H9 (cell line): ENCODE results near the gene SPATA3. TPM values are rescaled to one million over a fixed set of nuclear protein-coding genes. Genes with fewer than 3 reads are reported as not detected.

Experiments
- DNase-seq: peaks from one replicate; pipeline ENCODE4 v3.0.0-alpha.2; 2017
- H2AFZ ChIP-seq: one replicate; pipeline ENCODE4 v1.6.1; 2013; ENCODE audit warnings: mild to moderate bottlenecking, low read length, control low read depth, moderate library complexity
- H2AK5ac ChIP-seq: 2 replicates; pipeline ENCODE4 v1.6.1; 2013; ENCODE audit warnings: low read length, control low read depth, mixed read lengths; ENCODE audit not compliant: insufficient read length
- H2BK120ac ChIP-seq: one replicate; pipeline ENCODE4 v1.6.1; 2013; ENCODE audit warnings: low read depth, mild to moderate bottlenecking, low read length, control low read depth, inconsistent platforms; ENCODE audit not compliant: poor library complexity, severe bottlenecking
- H2BK12ac ChIP-seq: 2 replicates; pipeline ENCODE4 v1.6.1; 2013; ENCODE audit warnings: low read length, control low read depth, mixed read lengths, low read depth; ENCODE audit not compliant: insufficient read length
- H2BK15ac ChIP-seq: 2 replicates; pipeline ENCODE4 v1.6.1; 2013; ENCODE audit warnings: low read depth, low read length, control low read depth
- H2BK20ac ChIP-seq: one replicate; pipeline ENCODE4 v1.6.1; 2013; ENCODE audit warnings: low read depth, mild to moderate bottlenecking, low read length, control low read depth, inconsistent platforms; ENCODE audit not compliant: poor library complexity, severe bottlenecking
- H2BK5ac ChIP-seq: 2 replicates; pipeline ENCODE4 v1.6.1; 2013; ENCODE audit warnings: low read length, control low read depth, mixed read lengths; ENCODE audit not compliant: insufficient read length
- H3K14ac ChIP-seq: 2 replicates; pipeline ENCODE4 v1.6.1; 2013; ENCODE audit warnings: low read length, control low read depth; ENCODE audit not compliant: insufficient read depth
- H3K18ac ChIP-seq: 2 replicates; pipeline ENCODE4 v1.6.1; 2013; ENCODE audit warnings: low read depth, mild to moderate bottlenecking, mixed read lengths, low read length, control low read depth; ENCODE audit not compliant: insufficient read length
- H3K23ac ChIP-seq: 2 replicates; pipeline ENCODE4 v1.6.1; 2013; ENCODE audit warnings: low read length, control low read depth, mixed read lengths, low read depth; ENCODE audit not compliant: insufficient read length
- H3K23me2 ChIP-seq: 2 replicates; pipeline ENCODE4 v1.6.1; 2013; ENCODE audit warnings: low read depth, mild to moderate bottlenecking, mixed read lengths, low read length, control low read depth; ENCODE audit not compliant: insufficient read length, poor library complexity, severe bottlenecking
- H3K27ac ChIP-seq: 2 replicates; pipeline ENCODE4 v1.5.1; 2013; ENCODE audit warnings: low read length, control low read depth, mixed read lengths, low read depth; ENCODE audit not compliant: insufficient read length
- H3K27me3 ChIP-seq: 2 replicates; pipeline ENCODE4 v1.6.1; 2013; ENCODE audit warnings: low read length, control low read depth, inconsistent platforms; ENCODE audit not compliant: insufficient read depth
- H3K4ac ChIP-seq: 2 replicates; pipeline ENCODE4 v1.6.1; 2013; ENCODE audit warnings: low read depth, mild to moderate bottlenecking, control low read depth, inconsistent platforms, low read length, moderate library complexity
- H3K4me1 ChIP-seq: 2 replicates; pipeline ENCODE4 v1.6.1; 2013; ENCODE audit warnings: low read length, control low read depth, inconsistent platforms; ENCODE audit not compliant: insufficient read depth
- H3K4me2 ChIP-seq: 2 replicates; pipeline ENCODE4 v1.6.1; 2013; ENCODE audit warnings: low read length, control low read depth, mixed read lengths; ENCODE audit not compliant: insufficient read length, insufficient read depth
- H3K56ac ChIP-seq: 2 replicates; pipeline ENCODE4 v1.6.1; 2013; ENCODE audit warnings: low read depth, mild to moderate bottlenecking, mixed read lengths, low read length, control low read depth; ENCODE audit not compliant: insufficient read length
- H3K79me1 ChIP-seq: 2 replicates; pipeline ENCODE4 v1.6.1; 2013; ENCODE audit warnings: low read depth, mild to moderate bottlenecking, moderate library complexity, low read length, control low read depth, inconsistent platforms; ENCODE audit not compliant: insufficient read depth, poor library complexity, severe bottlenecking
- H3K79me2 ChIP-seq: 2 replicates; pipeline ENCODE4 v1.6.1; 2013; ENCODE audit warnings: low read length, control low read depth, inconsistent platforms; ENCODE audit not compliant: insufficient read depth
- H3K9ac ChIP-seq: 2 replicates; pipeline ENCODE4 v1.6.1; 2013; ENCODE audit warnings: low read length, control low read depth, mixed read lengths; ENCODE audit not compliant: insufficient read length; ENCODE audit errors: extremely low read depth
- H3K9me3 ChIP-seq: one replicate; pipeline ENCODE4 v1.6.1; 2013; ENCODE audit warnings: low read depth, low read length, inconsistent platforms; ENCODE audit not compliant: control insufficient read depth
- H3T11ph ChIP-seq: one replicate; pipeline ENCODE4 v1.6.1; 2013; ENCODE audit warnings: mild to moderate bottlenecking, low read length, control low read depth, inconsistent platforms
- H4K20me1 ChIP-seq: one replicate; pipeline ENCODE4 v1.6.1; 2013; ENCODE audit not compliant: control insufficient read depth, insufficient read length, insufficient read depth
- H4K5ac ChIP-seq: 2 replicates; pipeline ENCODE4 v1.6.1; 2013; ENCODE audit warnings: low read depth, mild to moderate bottlenecking, mixed read lengths, low read length, control low read depth; ENCODE audit not compliant: insufficient read length
- H4K8ac ChIP-seq: replicated peaks from 2 replicates; pipeline ENCODE4 v1.6.1; 2013; ENCODE audit warnings: low read length, control low read depth, mixed read lengths, low read depth; ENCODE audit not compliant: insufficient read length
- H4K91ac ChIP-seq: 2 replicates; pipeline ENCODE4 v1.6.1; 2013; ENCODE audit warnings: low read depth, mild to moderate bottlenecking, moderate library complexity, mixed read lengths, low read length, control low read depth; ENCODE audit not compliant: insufficient read length
- H3K27ac Mint-ChIP-seq, 3 experiments: 2 replicates in 2 of 3; 3 replicates in 1 of 3; pipeline ENCODE4 v1.8.0; 2020 to 2021; ENCODE audit warnings: mixed read lengths in 3 of 3, mild to moderate bottlenecking in 1 of 3, moderate library complexity in 1 of 3
- H3K27me3 Mint-ChIP-seq: 2 replicates; pipeline ENCODE4 v1.8.0; 2021; ENCODE audit warnings: low read depth, mild to moderate bottlenecking, moderate library complexity, mixed read lengths
- H3K36me3 Mint-ChIP-seq, 3 experiments: 2 replicates in 2 of 3; 3 replicates in 1 of 3; pipeline ENCODE4 v1.8.0; 2020 to 2021; ENCODE audit warnings: low read depth in 3 of 3, mixed read lengths in 3 of 3; ENCODE audit not compliant: insufficient read depth in 1 of 3
- H3K4me1 Mint-ChIP-seq, 2 experiments: 2 replicates each; pipeline ENCODE4 v1.8.0; 2020; ENCODE audit warnings: mixed read lengths in 2 of 2
- H3K4me3 Mint-ChIP-seq, 2 experiments: 2 replicates in 1 of 2; 3 replicates in 1 of 2; pipeline ENCODE4 v1.8.0; 2020 to 2021; ENCODE audit warnings: mild to moderate bottlenecking in 2 of 2, mixed read lengths in 2 of 2, moderate library complexity in 1 of 2
- H3K9me3 Mint-ChIP-seq, 2 experiments: 2 replicates in 1 of 2; 3 replicates in 1 of 2; pipeline ENCODE4 v1.8.0; 2020; ENCODE audit warnings: mild to moderate bottlenecking in 2 of 2, mixed read lengths in 2 of 2, moderate library complexity in 1 of 2
- WGBS: extraction: QIAGEN DNeasy Blood & Tissue Kit; methylation state at CpG from one replicate; pipeline ENCODE4 v1.1.7; 2013; ENCODE audit warnings: missing lambda C conversion rate, low lambda C conversion rate, mixed read lengths; ENCODE audit not compliant: insufficient read length; ENCODE audit errors: extremely low coverage; 5-methylcytosine and 5-hydroxymethylcytosine counted together
- total RNA-seq: library from RNA; stranded (reverse); gene quantifications from 2 replicates; pipeline ENCODE4 v1.2.1, GENCODE V29; 2021
- TF ChIP-seq, protein P1 (sequence below): fragments of 200-600 bp; sonication (generic); conservative IDR thresholded peaks from 3 replicates; pipeline ENCODE4 v1.8.0; 2021; ENCODE audit warnings: antibody characterized with exemption, mild to moderate bottlenecking

Gene SPATA3
- total RNA-seq, 1 experiment from 2014 or later, result not detected

DNA sequence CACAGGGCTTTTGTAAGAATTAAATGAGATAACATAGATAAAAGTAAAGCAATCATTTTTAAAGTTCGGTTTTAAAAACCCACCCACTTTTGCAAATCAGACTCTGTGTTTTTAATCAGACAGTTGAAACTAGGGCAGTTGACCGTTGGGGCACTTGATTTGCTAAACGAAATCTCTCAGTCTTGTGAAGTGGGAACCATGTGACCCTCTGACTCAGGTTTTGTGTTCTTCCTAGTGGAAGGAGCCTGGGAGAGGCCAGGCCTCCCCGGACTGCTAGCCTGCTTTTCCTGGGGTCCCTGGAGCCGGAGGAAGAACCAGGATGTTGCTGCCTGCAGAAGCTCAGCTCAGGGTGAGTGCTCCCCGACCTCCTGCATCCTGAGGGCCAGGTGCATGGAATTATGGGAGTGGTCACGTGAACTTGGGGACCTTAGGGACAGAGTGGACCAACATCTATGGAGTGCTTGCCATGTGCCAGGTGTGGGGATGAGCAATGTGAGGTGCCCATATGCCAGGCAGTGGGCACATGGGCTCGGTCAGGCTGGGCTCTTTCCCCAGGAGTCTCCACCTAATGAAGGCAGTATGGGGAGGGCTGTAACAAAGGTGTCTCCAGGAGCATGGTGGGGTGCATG is 45.3 kb downstream of the SPATA3 start:
- no peak for DNase-seq
- H3K79me1 ChIP-seq, result no peaks in the 10 kb centered on the region
- H4K8ac ChIP-seq, result no peak overlapping the region
- H3K4me1 ChIP-seq, result no peaks in the 10 kb centered on the region; the same call in 1 of the 2 replicates
- Mint-ChIP-seq H3K9me3 (no peaks in the 10 kb centered on the region), H3K4me1 (peaks cover 8 to 15% of the 10 kb centered on the region in 2 experiments; a peak in 3 of 4 replicates), H3K36me3 (no peaks in the 10 kb centered on the region), H3K27ac (no peak overlapping the region), H3K4me3 (no peak overlapping the region), H3K27me3 (peaks cover 50% of the 10 kb centered on the region)
- WGBS, result no CpG with 5 or more reads among the region's 8 CpGs
- no peak overlapping the region for H2BK20ac ChIP-seq
- H3K4me2 ChIP-seq, result no peak overlapping the region
- H4K91ac ChIP-seq, result no peak overlapping the region
- no peaks in the 10 kb centered on the region for H3K79me2 ChIP-seq
- H3K27ac ChIP-seq, result no peak overlapping the region
- no peak overlapping the region for H3K18ac ChIP-seq
- H3T11ph ChIP-seq, result no peak overlapping the region
- H2BK5ac ChIP-seq, result no peak overlapping the region
- H3K56ac ChIP-seq, result no peak overlapping the region
- no peaks in the 10 kb centered on the region for H4K20me1 ChIP-seq
- H2BK12ac ChIP-seq, result no peak overlapping the region
- peaks cover 23% of the 10 kb centered on the region for H3K27me3 ChIP-seq
- H2BK15ac ChIP-seq, result no peak overlapping the region
- H3K23me2 ChIP-seq, result peaks cover 10% of the 10 kb centered on the region
- no peaks in the 10 kb centered on the region for H3K9me3 ChIP-seq
- no peak overlapping the region for H3K23ac ChIP-seq
- no peak overlapping the region for H3K9ac ChIP-seq
- no peak overlapping the region for H4K5ac ChIP-seq
- H2BK120ac ChIP-seq, result no peak overlapping the region
- H2AFZ ChIP-seq, result no peak overlapping the region
- TF ChIP-seq, protein P1, sequence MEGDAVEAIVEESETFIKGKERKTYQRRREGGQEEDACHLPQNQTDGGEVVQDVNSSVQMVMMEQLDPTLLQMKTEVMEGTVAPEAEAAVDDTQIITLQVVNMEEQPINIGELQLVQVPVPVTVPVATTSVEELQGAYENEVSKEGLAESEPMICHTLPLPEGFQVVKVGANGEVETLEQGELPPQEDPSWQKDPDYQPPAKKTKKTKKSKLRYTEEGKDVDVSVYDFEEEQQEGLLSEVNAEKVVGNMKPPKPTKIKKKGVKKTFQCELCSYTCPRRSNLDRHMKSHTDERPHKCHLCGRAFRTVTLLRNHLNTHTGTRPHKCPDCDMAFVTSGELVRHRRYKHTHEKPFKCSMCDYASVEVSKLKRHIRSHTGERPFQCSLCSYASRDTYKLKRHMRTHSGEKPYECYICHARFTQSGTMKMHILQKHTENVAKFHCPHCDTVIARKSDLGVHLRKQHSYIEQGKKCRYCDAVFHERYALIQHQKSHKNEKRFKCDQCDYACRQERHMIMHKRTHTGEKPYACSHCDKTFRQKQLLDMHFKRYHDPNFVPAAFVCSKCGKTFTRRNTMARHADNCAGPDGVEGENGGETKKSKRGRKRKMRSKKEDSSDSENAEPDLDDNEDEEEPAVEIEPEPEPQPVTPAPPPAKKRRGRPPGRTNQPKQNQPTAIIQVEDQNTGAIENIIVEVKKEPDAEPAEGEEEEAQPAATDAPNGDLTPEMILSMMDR, result no peak
- H2AK5ac ChIP-seq, result no peak overlapping the region
- H3K4ac ChIP-seq, result no peak overlapping the region
- H3K14ac ChIP-seq, result no peak overlapping the region
